Measurements from ENCODE around the gene RTKN. TPM values are rescaled to one million over a fixed set of nuclear protein-coding genes. Genes with fewer than 3 reads are reported as not detected.

RTKN gene
- total and polyA plus RNA-seq, 2 of the 13 experiments (the other 11 are each of a cell fraction or from before 2014, with no cell fraction given): 159 to 166 TPM

- TF ChIP-seq ETV6 (CRISPR knock-in tag; conservative IDR thresholded peaks at IDR 0.05) (no peak), ZNF3 (CRISPR knock-in tag; IDR thresholded peaks at IDR 0.05) (no peak), SIX1 (CRISPR knock-in tag; IDR thresholded peaks at IDR 0.05; ENCODE audit: borderline replicate concordance) (peak; percentile 57; the same call in 1 of the 2 replicates), ZNF616 (CRISPR knock-in tag; IDR thresholded peaks at IDR 0.05; ENCODE audit: low read depth) (no peak), CTCF (CRISPR knock-in tag; IDR thresholded peaks at IDR 0.05) (0 out of 2 replicates have a peak, but pooled peaks have one; percentile 3), DBP (CRISPR knock-in tag; IDR thresholded peaks at IDR 0.05; ENCODE audit: not compliant biosample characterization) (no peak), THYN1 (CRISPR knock-in tag; IDR thresholded peaks at IDR 0.05; ENCODE audit: borderline replicate concordance, low read depth) (0 out of 2 replicates have a peak, but pooled peaks have one; percentile 76), GZF1 (CRISPR knock-in tag; IDR thresholded peaks at IDR 0.05) (0 out of 2 replicates have a peak, but pooled peaks have one; percentile 20), NR3C1 (CRISPR knock-in tag; IDR thresholded peaks at IDR 0.05) (no peak), CCDC6 (CRISPR knock-in tag; IDR thresholded peaks at IDR 0.05) (peak; percentile 51), GTF3A (CRISPR knock-in tag; conservative IDR thresholded peaks at IDR 0.05) (no peak), ZNF83 (CRISPR knock-in tag; IDR thresholded peaks at IDR 0.05; ENCODE audit: borderline replicate concordance) (no peak), SMYD3 (CRISPR knock-in tag; IDR thresholded peaks at IDR 0.05) (peak; percentile 68; the same call in 1 of the 2 replicates), PAF1 (CRISPR knock-in tag; IDR thresholded peaks at IDR 0.05) (no peak), CHCHD3 (CRISPR knock-in tag; IDR thresholded peaks at IDR 0.05) (no peak), GMEB2 (CRISPR knock-in tag; IDR thresholded peaks at IDR 0.05; ENCODE audit: low read depth) (no peak), ZFP91 (CRISPR knock-in tag; IDR thresholded peaks at IDR 0.05; ENCODE audit: borderline replicate concordance) (no peak; the same call in 1 of the 2 replicates), RCOR2 (CRISPR knock-in tag; IDR thresholded peaks at IDR 0.05) (peak; percentile 94), SALL1 (CRISPR knock-in tag; IDR thresholded peaks at IDR 0.05) (peak; percentile 90), BATF2 (CRISPR knock-in tag; IDR thresholded peaks at IDR 0.05) (peak; percentile 62; the same call in 1 of the 2 replicates), IKZF1 (IDR thresholded peaks at IDR 0.05) (no peak)
Measured at GRCh38 chr2:74488643-74489481, 47.1 kb upstream of the RTKN start (continued).
